H1 (cell line): ENCODE data around the gene CD99.

Source experiments
- BCL11A ChIP-seq, 2 experiments: IDR thresholded peaks; one replicate each; pipeline ENCODE4 v1.6.1; 2011; ENCODE audit warnings: low read depth in 2 of 2, low read length in 2 of 2, mild to moderate bottlenecking in 2 of 2
- BRCA1 ChIP-seq: IDR thresholded peaks from 2 replicates; pipeline ENCODE4 v1.6.1; 2012; ENCODE audit warnings: low read depth, low read length, improper control_type of control experiment
- CBX5 ChIP-seq: fragments of 300-800, 300-1000 bp; sonication (generic); IDR thresholded peaks from 2 replicates; pipeline ENCODE4 v1.7.1; 2016; ENCODE audit warnings: antibody characterized with exemption, low read length, low read depth
- CTCF ChIP-seq, 3 experiments: IDR thresholded peaks; 1 replicate in 2 of 3; 2 replicates in 1 of 3; pipeline versions ENCODE4 v1.5.1 to v1.6.1; 2011; ENCODE audit warnings: low read length in 3 of 3, mild to moderate bottlenecking in 3 of 3, inconsistent platforms in 2 of 3, low read depth in 1 of 3, moderate library complexity in 1 of 3; ENCODE audit not compliant: insufficient read depth in 1 of 3; ENCODE audit errors: control extremely low read depth in 1 of 3
- EP300 ChIP-seq, 2 experiments: IDR thresholded peaks; 1 replicate in 1 of 2; 2 replicates in 1 of 2; pipeline ENCODE4 v1.6.1; 2011 to 2012; ENCODE audit warnings: low read depth in 2 of 2, low read length in 2 of 2, mild to moderate bottlenecking in 2 of 2, borderline replicate concordance in 1 of 2, inconsistent platforms in 1 of 2, moderate library complexity in 1 of 2
- MAX ChIP-seq: IDR thresholded peaks from 2 replicates; pipeline ENCODE4 v1.6.1; 2012; ENCODE audit warnings: inconsistent platforms
- POLR2AphosphoS5 ChIP-seq: IDR thresholded peaks from 2 replicates; pipeline ENCODE4 v1.6.1; 2011; ENCODE audit warnings: low read depth, low read length
- TEAD4 ChIP-seq: IDR thresholded peaks from 2 replicates; pipeline ENCODE4 v1.6.1; 2012; ENCODE audit warnings: low read depth, low read length, inconsistent platforms, mixed read lengths
- YY1 ChIP-seq: IDR thresholded peaks from 2 replicates; pipeline ENCODE4 v1.6.1; 2011; ENCODE audit warnings: low read depth, mild to moderate bottlenecking, low read length

- TF ChIP-seq CTCF (IDR thresholded peaks at IDR 0.05; ENCODE audit: control extremely low read depth in 1 of 3, insufficient read depth in 1 of 3, low read depth in 1 of 3, low read length in 3 of 3), result no peak
- TF ChIP-seq BCL11A (IDR thresholded peaks at IDR 0.05; ENCODE audit: low read depth in 2 of 2, low read length in 2 of 2), result no peak
- no peak for TF ChIP-seq BRCA1
- TF ChIP-seq TEAD4, result no peak
- no peak for TF ChIP-seq EP300 (IDR thresholded peaks at IDR 0.05; ENCODE audit: borderline replicate concordance in 1 of 2, low read depth in 2 of 2, low read length in 2 of 2)
- no peak for TF ChIP-seq CBX5
- TF ChIP-seq POLR2AphosphoS5, result no peak
- no peak for TF ChIP-seq YY1
- TF ChIP-seq MAX, result no peak
Observed at GRCh38 chrX:2756548-2756947, 65.5 kb downstream of the CD99 start.
